NCI-H526 treated with DMSO at 0.1 percent for 48 hours (cell line): Measurements from ENCODE around the gene JPH3.

Source experiments
- DNase-seq: peaks from one replicate; lab custom pipeline; 2025; lab: John Stamatoyannopoulos, UW

Gene JPH3

GRCh38 chr16:87697792-87698191 is 95.5 kb downstream of the JPH3 start:
- DNase-seq, result no peak

GRCh38 chr16:87698241-87698640 is 95.9 kb downstream of the JPH3 start:
- no peak for DNase-seq

GRCh38 chr16:87698676-87699199 is 96.4 kb downstream of the JPH3 start:
- no peak for DNase-seq

- no peak for DNase-seq
Observed at GRCh38 chr16:87700406-87701077, 98.2 kb downstream of the JPH3 start.

- DNase-seq, result no peak
Observed at GRCh38 chr16:87701078-87701460, 98.8 kb downstream of the JPH3 start.

GRCh38 chr16:87701505-87701921 is 99.2 kb downstream of the JPH3 start:
- no peak for DNase-seq

- no peak for DNase-seq
Observed at GRCh38 chr16:87702325-87702811, 100.1 kb downstream of the JPH3 start.

GRCh38 chr16:87703071-87703470 is 100.8 kb downstream of the JPH3 start:
- DNase-seq, result no peak

GRCh38 chr16:87703835-87704375 is 101.6 kb downstream of the JPH3 start:
- no peak for DNase-seq

GRCh38 chr16:87704754-87705353 is 102.5 kb downstream of the JPH3 start:
- DNase-seq, result no peak

- no peak for DNase-seq
Observed at GRCh38 chr16:87705771-87706277, 103.5 kb downstream of the JPH3 start.

- DNase-seq, result no peak
Observed at GRCh38 chr16:87706278-87707000, 104.1 kb downstream of the JPH3 start.

- DNase-seq, result no peak
Observed at GRCh38 chr16:87707097-87707496, 104.8 kb downstream of the JPH3 start.

- no peak for DNase-seq
Observed at GRCh38 chr16:87707714-87708580, 105.6 kb downstream of the JPH3 start.

- no peak for DNase-seq
Observed at GRCh38 chr16:87708881-87709638, 106.8 kb downstream of the JPH3 start.

- DNase-seq, result no peak
Observed at GRCh38 chr16:87709677-87710076, 107.4 kb downstream of the JPH3 start.

GRCh38 chr16:87710887-87711286 is 108.6 kb downstream of the JPH3 start:
- DNase-seq, result no peak

- DNase-seq, result no peak
Observed at GRCh38 chr16:87712184-87712762, 110.0 kb downstream of the JPH3 start.

- no peak for DNase-seq
Observed at GRCh38 chr16:87713451-87714229, 111.3 kb downstream of the JPH3 start.
